ENCODE measurements around the gene ALG12. TPM values are rescaled to one million over a fixed set of nuclear protein-coding genes. Genes with fewer than 3 reads are reported as not detected.

ALG12 gene
- total RNA-seq, 2 donors from 2014 or later = 17.4 to 30.1 TPM

DNA sequence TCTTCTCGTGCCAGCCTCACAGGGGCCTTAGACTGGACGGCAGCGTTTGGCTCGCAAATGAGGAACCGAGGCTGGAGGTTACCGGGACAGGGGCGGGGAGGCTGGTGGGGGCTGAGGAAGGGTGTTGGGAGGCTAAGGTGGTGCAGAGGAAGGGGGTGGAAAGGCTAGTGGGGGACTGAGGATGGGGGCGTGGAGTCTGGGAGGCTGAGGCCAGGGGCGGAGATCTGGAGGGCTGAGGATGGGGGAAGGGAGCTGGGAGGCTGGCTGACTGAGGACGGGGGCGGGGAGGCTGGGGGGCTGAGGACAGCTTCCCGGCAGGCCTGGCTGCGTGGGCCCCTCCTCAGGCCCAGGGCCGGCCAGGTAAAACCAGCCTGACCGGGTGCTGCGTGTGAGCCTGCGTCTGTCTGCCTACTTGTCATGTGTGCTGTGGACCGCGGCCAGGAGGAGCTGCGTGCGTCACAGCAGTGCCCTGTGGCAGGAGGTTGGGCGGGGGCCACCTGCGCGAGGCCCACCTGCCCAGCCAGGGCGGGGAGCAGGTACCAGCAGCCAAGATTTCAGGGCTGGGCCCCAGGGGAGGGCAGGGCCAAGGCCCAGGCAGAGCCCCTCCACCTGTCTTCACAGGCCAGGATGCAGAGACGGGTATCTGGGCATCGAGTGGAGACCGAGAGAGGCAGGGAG, 32.9 kb upstream of the ALG12 start:
- Histone ChIP-seq H3K9me3 (no peaks in the 10 kb centered on the region), H3K27ac (no peak overlapping the region), H3K36me3 (no peaks in the 10 kb centered on the region), H3K4me3 (no peak overlapping the region), H3K27me3 (replicated peaks; ENCODE audit: insufficient read depth) (no peaks in the 10 kb centered on the region), H3K4me1 (ENCODE audit: control insufficient read depth in 1 of 2, low read depth in 2 of 2) (peaks cover 12 to 27% of the 10 kb centered on the region in 2 donors)
- no peak for ATAC-seq (ENCODE audit: insufficient number of reproducible peaks, low FRiP score, low read depth)
- DNase-seq (ENCODE audit: low spot score) = no peak
- TF ChIP-seq, protein P1, sequence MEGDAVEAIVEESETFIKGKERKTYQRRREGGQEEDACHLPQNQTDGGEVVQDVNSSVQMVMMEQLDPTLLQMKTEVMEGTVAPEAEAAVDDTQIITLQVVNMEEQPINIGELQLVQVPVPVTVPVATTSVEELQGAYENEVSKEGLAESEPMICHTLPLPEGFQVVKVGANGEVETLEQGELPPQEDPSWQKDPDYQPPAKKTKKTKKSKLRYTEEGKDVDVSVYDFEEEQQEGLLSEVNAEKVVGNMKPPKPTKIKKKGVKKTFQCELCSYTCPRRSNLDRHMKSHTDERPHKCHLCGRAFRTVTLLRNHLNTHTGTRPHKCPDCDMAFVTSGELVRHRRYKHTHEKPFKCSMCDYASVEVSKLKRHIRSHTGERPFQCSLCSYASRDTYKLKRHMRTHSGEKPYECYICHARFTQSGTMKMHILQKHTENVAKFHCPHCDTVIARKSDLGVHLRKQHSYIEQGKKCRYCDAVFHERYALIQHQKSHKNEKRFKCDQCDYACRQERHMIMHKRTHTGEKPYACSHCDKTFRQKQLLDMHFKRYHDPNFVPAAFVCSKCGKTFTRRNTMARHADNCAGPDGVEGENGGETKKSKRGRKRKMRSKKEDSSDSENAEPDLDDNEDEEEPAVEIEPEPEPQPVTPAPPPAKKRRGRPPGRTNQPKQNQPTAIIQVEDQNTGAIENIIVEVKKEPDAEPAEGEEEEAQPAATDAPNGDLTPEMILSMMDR (IDR thresholded peaks at IDR 0.05) = no peak

DNA sequence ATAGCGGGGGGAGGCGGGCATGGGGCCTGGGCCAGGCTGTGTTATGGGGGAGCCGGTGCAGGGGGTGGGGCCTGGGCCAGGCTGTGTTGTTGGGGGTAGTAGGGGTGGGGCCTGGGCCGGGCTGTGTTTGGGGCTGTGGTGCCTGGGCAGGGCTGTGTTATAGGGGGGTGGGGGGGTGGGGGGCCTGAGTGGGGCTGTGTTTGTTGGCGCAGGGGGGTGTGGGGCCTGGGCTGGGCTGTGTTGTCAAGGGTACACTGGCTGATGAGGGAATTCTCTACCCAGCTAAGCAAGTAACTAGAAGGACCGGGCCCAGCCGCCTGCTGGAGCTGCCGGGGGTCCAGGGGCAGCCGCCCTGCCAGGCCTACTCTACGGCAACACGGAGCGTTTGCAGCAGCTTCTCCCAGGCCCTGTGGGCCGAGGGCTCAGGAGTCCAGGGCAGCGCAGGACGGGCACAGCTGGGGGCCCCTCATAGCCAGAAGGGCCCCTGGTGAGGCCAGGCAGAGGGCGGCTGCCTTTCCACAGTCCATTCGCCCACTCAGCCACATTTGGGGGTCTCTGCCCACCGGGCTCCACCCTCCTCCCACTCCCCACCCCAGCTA, 32.3 kb upstream of the ALG12 start:
- TF ChIP-seq, protein P1 (IDR thresholded peaks at IDR 0.05) = no peak

GRCh38 chr22:49949914-49950292, 31.7 kb upstream of the ALG12 start:
- DNase-seq (ENCODE audit: low spot score) = no peak
- no peaks in the 10 kb centered on the region for H3K36me3 ChIP-seq
- no peak overlapping the region for H3K4me3 ChIP-seq
- no peak for ATAC-seq (ENCODE audit: insufficient number of reproducible peaks, low FRiP score, low read depth)
- peaks cover 12 to 27% of the 10 kb centered on the region in 2 donors for H3K4me1 ChIP-seq (ENCODE audit: control insufficient read depth in 1 of 2, low read depth in 2 of 2)
- no peaks in the 10 kb centered on the region for H3K9me3 ChIP-seq
- H3K27ac ChIP-seq = no peak overlapping the region
- TF ChIP-seq, protein P1 (IDR thresholded peaks at IDR 0.05) = no peak
- no peaks in the 10 kb centered on the region for H3K27me3 ChIP-seq (replicated peaks; ENCODE audit: insufficient read depth)

More for the DNA sequence above, 32.3 kb upstream of the ALG12 start:
- H3K27ac ChIP-seq = no peak overlapping the region
- no peaks in the 10 kb centered on the region for H3K27me3 ChIP-seq (replicated peaks; ENCODE audit: insufficient read depth)
- no peaks in the 10 kb centered on the region for H3K9me3 ChIP-seq
- no peak overlapping the region for H3K4me3 ChIP-seq
- no peaks in the 10 kb centered on the region for H3K36me3 ChIP-seq
- ATAC-seq (ENCODE audit: insufficient number of reproducible peaks, low FRiP score, low read depth) (no peak), DNase-seq (ENCODE audit: low spot score) (no peak)
- peaks cover 12 to 27% of the 10 kb centered on the region in 2 donors for H3K4me1 ChIP-seq (ENCODE audit: control insufficient read depth in 1 of 2, low read depth in 2 of 2)

GRCh38 chr22:49948958-49949913, 31.0 kb upstream of the ALG12 start:
- H3K27ac ChIP-seq = no peak overlapping the region
- no peak for ATAC-seq (ENCODE audit: insufficient number of reproducible peaks, low FRiP score, low read depth)

More at GRCh38 chr22:49948958-49949913, 31.0 kb upstream of the ALG12 start:
- H3K9me3 ChIP-seq = no peaks in the 10 kb centered on the region
- H3K36me3 ChIP-seq = no peaks in the 10 kb centered on the region
- peaks cover 12 to 25% of the 10 kb centered on the region in 2 donors for H3K4me1 ChIP-seq (ENCODE audit: control insufficient read depth in 1 of 2, low read depth in 2 of 2)
- no peak overlapping the region for H3K4me3 ChIP-seq
- DNase-seq (ENCODE audit: low spot score) = no peak
- H3K27me3 ChIP-seq (replicated peaks; ENCODE audit: insufficient read depth) = no peaks in the 10 kb centered on the region
- TF ChIP-seq, protein P1 (IDR thresholded peaks at IDR 0.05) = no peak
